Stimulated activated CD4-positive, alpha-beta T cell treated with anti-CD3 and anti-CD28 coated beads, Interleukin-2, amount 100 ng/mL, for 24 hours (primary cell): ENCODE results near the gene PYGB.
A peak's percentile ranks its signal among the peaks of the same experiment; 100 is the strongest.

ENCODE experiments used
- DNase-seq, 2 donors: peaks; one replicate each; pipeline ENCODE4 v3.0.0-alpha.2; 2020

Gene PYGB

GRCh38 chr20:25283221-25283951 is 35.5 kb downstream of the PYGB start:
- no peak for DNase-seq

GRCh38 chr20:25284131-25284601 is 36.3 kb downstream of the PYGB start:
- DNase-seq: no peak

- DNase-seq: no peak
These were observed 37.3 kb downstream of the PYGB start for GRCh38 chr20:25285091-25285647.

- no peak for DNase-seq
These were observed 38.2 kb downstream of the PYGB start for GRCh38 chr20:25285856-25286798.

- DNase-seq: no peak
These were observed 39.0 kb downstream of the PYGB start for GRCh38 chr20:25286917-25287316.

GRCh38 chr20:25287631-25288290 is 39.9 kb downstream of the PYGB start:
- DNase-seq: no peak

GRCh38 chr20:25288291-25289181 is 40.7 kb downstream of the PYGB start:
- DNase-seq: no peak

GRCh38 chr20:25289886-25290597 is 42.2 kb downstream of the PYGB start:
- DNase-seq: no peak

GRCh38 chr20:25290646-25291431 is 43.0 kb downstream of the PYGB start:
- no peak for DNase-seq

GRCh38 chr20:25291432-25292133 is 43.7 kb downstream of the PYGB start:
- DNase-seq: no peak

GRCh38 chr20:25292176-25292891 is 44.4 kb downstream of the PYGB start:
- DNase-seq: no peak

GRCh38 chr20:25293507-25293906 is 45.6 kb downstream of the PYGB start:
- no peak for DNase-seq

- no peak for DNase-seq
These were observed 46.1 kb downstream of the PYGB start for GRCh38 chr20:25293910-25294458.

- peak; percentile 65 to 66 for DNase-seq
These were observed 46.8 kb downstream of the PYGB start for GRCh38 chr20:25294459-25295385.

- DNase-seq: no peak
These were observed 47.7 kb downstream of the PYGB start for GRCh38 chr20:25295386-25296093.
